ENCODE measurements around the gene AFF2.

Gene AFF2

GRCh38 chrX:148940411-148940996, 440.1 kb downstream of the AFF2 start:
- DNase-seq = no peak
- no peaks in the 10 kb centered on the region for H3K36me3 ChIP-seq
- H3K4me3 ChIP-seq (ENCODE audit: low read depth, low read length) = no peak overlapping the region
- H3K9me3 ChIP-seq = no peaks in the 10 kb centered on the region
- no peaks in the 10 kb centered on the region for H3K4me1 ChIP-seq
- H3K27me3 ChIP-seq = no peaks in the 10 kb centered on the region
- no peak for TF ChIP-seq CTCF (IDR thresholded peaks at IDR 0.05; ENCODE audit: low read depth, low read length)

DNA sequence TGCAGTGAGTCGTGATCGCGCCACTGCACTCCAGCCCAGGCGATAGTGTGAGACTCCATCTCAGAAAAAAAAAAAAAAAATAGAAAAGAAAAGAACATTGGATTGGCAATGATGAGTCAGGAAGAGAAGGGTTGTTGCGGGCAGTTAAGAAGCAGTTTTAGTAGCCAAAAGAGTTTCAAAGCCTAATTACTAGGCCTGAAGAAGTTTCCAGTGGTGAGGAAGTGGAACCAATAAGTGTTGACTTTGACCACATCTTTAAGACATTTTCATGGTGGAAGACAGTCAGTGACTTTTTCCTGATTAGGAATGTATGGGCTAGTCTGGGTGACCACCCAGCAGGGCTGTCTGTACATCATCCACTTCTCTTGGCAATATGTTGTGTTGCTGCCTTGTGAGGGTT, 442.3 kb downstream of the AFF2 start:
- Histone ChIP-seq H3K36me3 (no peaks in the 10 kb centered on the region), H3K27me3 (no peaks in the 10 kb centered on the region), H3K4me3 (ENCODE audit: low read depth, low read length) (no peak overlapping the region), H3K9me3 (no peaks in the 10 kb centered on the region), H3K4me1 (no peaks in the 10 kb centered on the region)
- DNase-seq = no peak
- no peak for TF ChIP-seq CTCF (IDR thresholded peaks at IDR 0.05; ENCODE audit: low read depth, low read length)

GRCh38 chrX:148947399-148947975, 447.1 kb downstream of the AFF2 start:
- no peak for TF ChIP-seq CTCF (IDR thresholded peaks at IDR 0.05; ENCODE audit: low read depth, low read length)

GRCh38 chrX:148956352-148956751, 455.9 kb downstream of the AFF2 start:
- no peak for TF ChIP-seq CTCF (IDR thresholded peaks at IDR 0.05; ENCODE audit: low read depth, low read length)
- H3K4me1 ChIP-seq = no peaks in the 10 kb centered on the region
- H3K4me3 ChIP-seq (ENCODE audit: low read depth, low read length) = no peak overlapping the region
- H3K27me3 ChIP-seq = no peaks in the 10 kb centered on the region
- H3K36me3 ChIP-seq = no peaks in the 10 kb centered on the region
- DNase-seq = no peak
- no peaks in the 10 kb centered on the region for H3K9me3 ChIP-seq

More at GRCh38 chrX:148947399-148947975, 447.1 kb downstream of the AFF2 start:
- no peak for DNase-seq
- no peaks in the 10 kb centered on the region for H3K9me3 ChIP-seq
- H3K36me3 ChIP-seq = no peaks in the 10 kb centered on the region
- no peaks in the 10 kb centered on the region for H3K27me3 ChIP-seq
- no peaks in the 10 kb centered on the region for H3K4me1 ChIP-seq
- no peak overlapping the region for H3K4me3 ChIP-seq (ENCODE audit: low read depth, low read length)

DNA sequence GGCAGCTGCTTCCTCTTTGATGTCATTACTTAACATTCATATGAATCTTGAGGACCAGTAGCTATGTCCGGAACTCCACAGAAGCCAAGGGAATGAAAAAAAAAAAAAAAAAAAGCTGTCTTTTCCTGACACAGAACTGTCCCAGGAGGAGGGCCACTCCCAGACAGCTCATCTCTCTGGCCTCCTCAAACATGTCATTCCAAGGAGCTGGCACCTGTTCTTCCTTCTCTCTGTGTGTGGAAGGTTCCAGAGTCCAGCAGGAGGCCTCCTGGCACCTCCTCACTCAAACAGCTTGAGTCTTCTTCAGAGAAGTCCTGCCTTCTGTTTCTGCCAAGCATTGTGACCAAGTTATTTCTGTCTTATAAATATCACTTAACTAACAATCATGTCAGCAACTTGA, 458.5 kb downstream of the AFF2 start:
- no peaks in the 10 kb centered on the region for H3K9me3 ChIP-seq
- H3K36me3 ChIP-seq = no peaks in the 10 kb centered on the region
- H3K4me3 ChIP-seq (ENCODE audit: low read depth, low read length) = no peak overlapping the region
- no peak for TF ChIP-seq CTCF (IDR thresholded peaks at IDR 0.05; ENCODE audit: low read depth, low read length)
- DNase-seq = no peak
- no peaks in the 10 kb centered on the region for H3K27me3 ChIP-seq
- no peaks in the 10 kb centered on the region for H3K4me1 ChIP-seq

DNA sequence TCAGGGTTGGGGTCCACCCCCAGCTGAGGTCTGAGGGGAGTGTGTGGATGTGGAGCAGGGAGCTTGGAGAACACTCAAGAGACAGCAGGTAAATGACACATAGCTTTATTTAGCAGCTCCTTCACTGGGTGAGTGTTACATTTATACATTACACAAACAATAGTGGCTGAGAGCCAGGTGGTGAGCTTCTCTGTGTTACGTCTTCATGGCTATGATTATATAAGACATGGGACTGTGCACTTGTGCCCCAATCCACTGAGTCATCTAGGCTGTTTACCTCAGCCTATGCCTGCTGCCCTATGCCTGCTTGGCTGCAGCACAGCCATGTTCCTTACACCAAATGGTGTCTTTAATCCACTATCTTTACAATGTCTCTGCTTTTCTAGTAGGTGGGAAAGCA, 459.6 kb downstream of the AFF2 start:
- no peak for TF ChIP-seq CTCF (IDR thresholded peaks at IDR 0.05; ENCODE audit: low read depth, low read length)
- Histone ChIP-seq H3K4me3 (ENCODE audit: low read depth, low read length) (no peak overlapping the region), H3K27me3 (no peaks in the 10 kb centered on the region), H3K4me1 (no peaks in the 10 kb centered on the region), H3K9me3 (no peaks in the 10 kb centered on the region), H3K36me3 (no peaks in the 10 kb centered on the region)
- DNase-seq = no peak
